DMS153 treated with DMSO at 0.1 percent for 48 hours (cell line): ENCODE data around the gene PXYLP1.

Source experiments
- DNase-seq: peaks from one replicate; lab custom pipeline; 2025; ENCODE audit not compliant: unreplicated experiment; lab: John Stamatoyannopoulos, UW

Gene PXYLP1

GRCh38 chr3:141249041-141249440, 17.4 kb downstream of the PXYLP1 start:
- DNase-seq: no peak

- no peak for DNase-seq
Measured at GRCh38 chr3:141250342-141250741, 18.7 kb downstream of the PXYLP1 start.

- DNase-seq: no peak
Measured at GRCh38 chr3:141250828-141251227, 19.2 kb downstream of the PXYLP1 start.

- no peak for DNase-seq
Measured at GRCh38 chr3:141253326-141253725, 21.7 kb downstream of the PXYLP1 start.

GRCh38 chr3:141253811-141254210, 22.2 kb downstream of the PXYLP1 start:
- DNase-seq: no peak

GRCh38 chr3:141255137-141255845, 23.7 kb downstream of the PXYLP1 start:
- no peak for DNase-seq

- DNase-seq: no peak
Measured at GRCh38 chr3:141255846-141256261, 24.2 kb downstream of the PXYLP1 start.

GRCh38 chr3:141256820-141257219, 25.2 kb downstream of the PXYLP1 start:
- DNase-seq: no peak

GRCh38 chr3:141257961-141258360, 26.3 kb downstream of the PXYLP1 start:
- DNase-seq: no peak

GRCh38 chr3:141258973-141259372, 27.3 kb downstream of the PXYLP1 start:
- DNase-seq: no peak

GRCh38 chr3:141259821-141260629, 28.4 kb downstream of the PXYLP1 start:
- no peak for DNase-seq

GRCh38 chr3:141260630-141260927, 29.0 kb downstream of the PXYLP1 start:
- DNase-seq: no peak

- DNase-seq: no peak
Measured at GRCh38 chr3:141261472-141262307, 30.1 kb downstream of the PXYLP1 start.

GRCh38 chr3:141262308-141262705, 30.7 kb downstream of the PXYLP1 start:
- DNase-seq: no peak

GRCh38 chr3:141266186-141266585, 34.6 kb downstream of the PXYLP1 start:
- no peak for DNase-seq

- DNase-seq: no peak
Measured at GRCh38 chr3:141266797-141267555, 35.4 kb downstream of the PXYLP1 start.

GRCh38 chr3:141267629-141268028, 36.0 kb downstream of the PXYLP1 start:
- DNase-seq: no peak

GRCh38 chr3:141268306-141268705, 36.7 kb downstream of the PXYLP1 start:
- no peak for DNase-seq

GRCh38 chr3:141268791-141269190, 37.2 kb downstream of the PXYLP1 start:
- DNase-seq: no peak

GRCh38 chr3:141269961-141270360, 38.3 kb downstream of the PXYLP1 start:
- DNase-seq: no peak
